Keratinocyte (primary cell): ENCODE measurements around the gene CD44. TPM values are rescaled to one million over a fixed set of nuclear protein-coding genes. Genes with fewer than 3 reads are reported as not detected.

ENCODE experiments used
- DNase-seq: peaks from one replicate; pipeline ENCODE4 v3.0.0-alpha.2; 2011; ENCODE audit warnings: low read depth, missing footprints, low spot score
- FAIRE-seq: peaks from 2 replicates; lab custom pipeline; 2011; peaks lifted over from hg19 to GRCh38; lab: Jason Lieb, UNC
- H2AFZ ChIP-seq: 2 replicates; pipeline ENCODE4 v1.6.0; 2012; ENCODE audit warnings: low read length, control low read depth, inconsistent platforms; ENCODE audit not compliant: control insufficient read depth
- H3K27ac ChIP-seq: 2 replicates; pipeline ENCODE4 v1.5.1; 2011; ENCODE audit warnings: low read length; ENCODE audit not compliant: control insufficient read depth, insufficient read depth
- H3K27me3 ChIP-seq: 3 replicates; pipeline ENCODE4 v1.6.0; 2011; ENCODE audit warnings: low read length; ENCODE audit not compliant: control insufficient read depth, insufficient read depth; ENCODE audit errors: extremely low read depth
- H3K36me3 ChIP-seq, 2 experiments: 2 replicates in 1 of 2; 3 replicates in 1 of 2; pipeline ENCODE4 v1.5.1; 2011; ENCODE audit warnings: low read length in 2 of 2, mild to moderate bottlenecking in 1 of 2; ENCODE audit not compliant: control insufficient read depth in 2 of 2, insufficient read depth in 2 of 2; ENCODE audit errors: extremely low read depth in 1 of 2
- H3K4me1 ChIP-seq: 3 replicates; pipeline ENCODE4 v1.5.1; 2011; ENCODE audit warnings: low read length; ENCODE audit not compliant: control insufficient read depth, insufficient read depth; ENCODE audit errors: extremely low read depth
- H3K4me2 ChIP-seq: 3 replicates; pipeline ENCODE4 v1.6.0; 2011; ENCODE audit warnings: low read depth, low read length; ENCODE audit not compliant: control insufficient read depth, insufficient read depth; ENCODE audit errors: extremely low read depth
- H3K4me3 ChIP-seq, 3 experiments: fragments of 200-600 bp in 1 of 3; sonication (generic) in 1 of 3; 2 replicates in 2 of 3; 3 replicates in 1 of 3; pipeline ENCODE4 v1.5.1; 2011 to 2016; ENCODE audit warnings: low read length in 3 of 3, mild to moderate bottlenecking in 3 of 3, control low read depth in 2 of 3, inconsistent platforms in 1 of 3, low read depth in 1 of 3, mixed read lengths in 1 of 3, mixed run types in 1 of 3, moderate library complexity in 1 of 3; ENCODE audit not compliant: control insufficient read depth in 2 of 3, insufficient read depth in 2 of 3; ENCODE audit errors: extremely low read depth in 1 of 3
- H3K79me2 ChIP-seq: 2 replicates; pipeline ENCODE4 v1.6.0; 2012; ENCODE audit warnings: low read length; ENCODE audit not compliant: control insufficient read depth, insufficient read depth
- H3K9ac ChIP-seq: 3 replicates; pipeline ENCODE4 v1.6.0; 2011; ENCODE audit warnings: low read length; ENCODE audit not compliant: control insufficient read depth, insufficient read depth; ENCODE audit errors: extremely low read depth
- H3K9me1 ChIP-seq: 3 replicates; pipeline ENCODE4 v1.6.0; 2011; ENCODE audit warnings: low read length; ENCODE audit not compliant: control insufficient read depth, insufficient read depth; ENCODE audit errors: extremely low read depth
- H3K9me3 ChIP-seq: 2 replicates; pipeline ENCODE4 v1.5.1; 2012; ENCODE audit warnings: low read depth, low read length; ENCODE audit not compliant: control insufficient read depth
- H4K20me1 ChIP-seq: 3 replicates; pipeline ENCODE4 v1.6.0; 2011; ENCODE audit warnings: low read length; ENCODE audit not compliant: control insufficient read depth, insufficient read depth; ENCODE audit errors: extremely low read depth
- CTCF ChIP-seq, 3 experiments: IDR thresholded peaks in 1 of 3; conservative IDR thresholded peaks in 1 of 3; optimal IDR thresholded peaks in 1 of 3; 2 replicates in 2 of 3; 3 replicates in 1 of 3; pipeline versions ENCODE3 to v1.5.1; 2011; ENCODE audit warnings: low read length in 3 of 3, mild to moderate bottlenecking in 3 of 3, moderate library complexity in 2 of 3, control low read depth in 1 of 3, inconsistent platforms in 1 of 3; ENCODE audit not compliant: insufficient read depth in 2 of 3; ENCODE audit errors: extremely low read depth in 1 of 3
- EZH2 ChIP-seq: IDR thresholded peaks from one replicate; pipeline ENCODE4 v1.6.1; 2012; ENCODE audit warnings: inconsistent platforms, mild to moderate bottlenecking, low read length, moderate library complexity
- dilution Hi-C: fragments of 300-500 bp; cut with MboI; formaldehyde crosslinking; loops from one replicate; pipeline ENCODE4 v1.7.0; 2020; ENCODE audit warnings: low sequenced_read_pairs; ENCODE audit not compliant: extremely low pct_ligation_motif_present
- polyA plus RNA-seq, 5 experiments: library from polyadenylated mRNA; depleted of rRNA in 3 of 5; stranded (reverse) in 3 of 5; stranded (forward) in 1 of 5; unstranded in 1 of 5; fragments of >200 nt; gene quantifications; 1 replicate in 1 of 5; 2 replicates in 3 of 5; 3 replicates in 1 of 5; pipeline versions ENCODE4 v1.2.1 to v1.2.3, GENCODE V29; 2011 to 2012; ENCODE audit warnings: missing spikeins in 2 of 5, low read depth in 1 of 5, low replicate concordance in 1 of 5

CD44 gene
- polyA plus RNA-seq, 1 donor (not counting 4 experiments of a cell fraction or from before 2014, with no cell fraction given): 2,038 TPM

GRCh38 chr11:35103366-35104208 lies 35.4 kb upstream of the CD44 start:
- no peaks in the 10 kb centered on the region for H3K36me3 ChIP-seq
- DNase-seq (no peak), FAIRE-seq (peak; percentile 26)
- H3K27ac ChIP-seq: no peak overlapping the region
- no peak overlapping the region for H3K4me2 ChIP-seq
- dilution Hi-C loops: no loop called here
- H3K9ac ChIP-seq: no peak overlapping the region
- TF ChIP-seq EZH2: no peak
- TF ChIP-seq CTCF (optimal IDR thresholded peaks at IDR 0.05 in 1 of 3, IDR thresholded peaks at IDR 0.05 in 1 of 3, conservative IDR thresholded peaks at IDR 0.05 in 1 of 3; ENCODE audit: extremely low read depth in 1 of 3, insufficient read depth in 2 of 3, low read length in 3 of 3): no peak
- H3K4me1 ChIP-seq: peaks cover 14% of the 10 kb centered on the region
- no peak overlapping the region for H2AFZ ChIP-seq
- no peak overlapping the region for H3K4me3 ChIP-seq
- H4K20me1 ChIP-seq: no peaks in the 10 kb centered on the region
- no peaks in the 10 kb centered on the region for H3K9me3 ChIP-seq
- H3K79me2 ChIP-seq: no peaks in the 10 kb centered on the region
- H3K9me1 ChIP-seq: no peaks in the 10 kb centered on the region
- no peaks in the 10 kb centered on the region for H3K27me3 ChIP-seq

DNA sequence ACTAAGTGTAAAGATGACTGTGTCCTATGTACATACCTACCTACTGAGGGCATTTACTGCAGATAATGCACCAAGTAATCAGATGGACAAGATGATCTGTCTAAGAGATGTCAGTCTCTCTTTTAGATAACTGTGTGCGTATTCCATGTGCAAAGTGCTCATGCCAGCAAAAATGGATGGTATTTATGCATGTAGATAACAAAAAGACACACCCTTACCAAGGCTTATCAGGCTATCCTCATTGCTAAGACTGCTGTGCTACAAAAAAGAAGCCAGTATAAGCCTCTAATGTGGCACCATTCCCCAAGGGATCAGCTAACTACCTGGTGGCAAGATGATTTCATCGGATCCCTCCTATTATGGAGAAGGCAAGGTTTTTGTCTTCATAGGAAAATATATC lies 34.3 kb upstream of the CD44 start:
- Histone ChIP-seq H4K20me1 (no peaks in the 10 kb centered on the region), H3K9ac (no peak overlapping the region), H3K9me1 (no peaks in the 10 kb centered on the region), H3K9me3 (no peaks in the 10 kb centered on the region), H3K36me3 (no peaks in the 10 kb centered on the region), H3K79me2 (no peaks in the 10 kb centered on the region), H3K4me1 (peaks cover 4% of the 10 kb centered on the region), H3K27me3 (no peaks in the 10 kb centered on the region), H3K27ac (no peak overlapping the region), H3K4me2 (no peak overlapping the region), H3K4me3 (no peak overlapping the region), H2AFZ (no peak overlapping the region)
- FAIRE-seq (no peak), DNase-seq (no peak)
- dilution Hi-C loops: no loop called here
- TF ChIP-seq EZH2: no peak
- TF ChIP-seq CTCF (optimal IDR thresholded peaks at IDR 0.05 in 1 of 3, IDR thresholded peaks at IDR 0.05 in 1 of 3, conservative IDR thresholded peaks at IDR 0.05 in 1 of 3; ENCODE audit: extremely low read depth in 1 of 3, insufficient read depth in 2 of 3, low read length in 3 of 3): no peak
